ENCODE measurements around the gene SPIRE1. TPM values are rescaled to one million over a fixed set of nuclear protein-coding genes. Genes with fewer than 3 reads are reported as not detected.
"Not testable (repeated sequence)": the region's sequence is repeated elsewhere in the genome, so short reads cannot be mapped to it uniquely, and the experiment has no call there.

Gene SPIRE1
- total RNA-seq, 1 experiment from 2014 or later = 16.6 TPM

DNA sequence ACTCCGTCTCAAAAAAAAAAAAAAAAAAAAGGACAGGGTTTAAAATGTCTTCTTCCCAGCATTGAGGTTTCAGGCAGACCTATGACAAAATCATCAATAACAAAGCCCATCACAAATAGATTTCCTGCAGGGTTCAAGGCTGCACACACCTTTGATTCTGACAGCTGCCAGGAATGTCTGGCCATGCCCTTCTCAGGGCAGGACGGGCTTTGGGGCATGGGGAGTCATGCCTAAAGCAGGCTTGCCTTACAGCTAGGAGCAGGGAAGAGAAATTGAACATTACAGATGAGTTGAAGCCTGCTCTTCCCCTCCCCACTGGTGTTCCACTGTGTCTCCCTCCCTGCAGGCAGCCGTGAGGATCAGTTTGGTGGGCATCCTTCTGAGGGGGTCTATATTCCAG lies 246.5 kb downstream of the SPIRE1 start:
- no peak overlapping the region for H3K4me2 ChIP-seq (ENCODE audit: insufficient read depth, insufficient read length, low read length)
- no peaks in the 10 kb centered on the region for H3K9me3 ChIP-seq (ENCODE audit: control insufficient read depth, low read depth, low read length)
- H3K23ac ChIP-seq (ENCODE audit: insufficient read length, low read depth, low read length) = no peak overlapping the region
- H2AFZ ChIP-seq (ENCODE audit: low read length) = no peak overlapping the region
- Mint-ChIP-seq H3K9me3 (peaks cover 3% of the 10 kb centered on the region in 2 experiments; a peak in 3 of 5 replicates), H3K27ac (peak overlapping the region in 1 of 3 experiments; percentile 24; a peak in 1 of 7 replicates), H3K4me3 (no peak overlapping the region), H3K4me1 (peaks cover 27% of the 10 kb centered on the region in 2 experiments), H3K36me3 (ENCODE audit: insufficient read depth in 1 of 3, low read depth in 3 of 3) (peaks cover 0 to 4% (median 3%) of the 10 kb centered on the region in 3 experiments; a peak in 3 of 7 replicates), H3K27me3 (ENCODE audit: low read depth) (peaks cover 16% of the 10 kb centered on the region)
- H4K20me1 ChIP-seq (ENCODE audit: control insufficient read depth, insufficient read depth, insufficient read length) = no peaks in the 10 kb centered on the region
- DNase-seq = no peak
- no peak overlapping the region for H3K4ac ChIP-seq (ENCODE audit: low read depth, low read length)
- no peaks in the 10 kb centered on the region; the same call in 1 of the 2 replicates for H3K4me1 ChIP-seq (ENCODE audit: insufficient read depth, low read length)
- H4K5ac ChIP-seq (ENCODE audit: insufficient read length, low read depth, low read length) = no peak overlapping the region
- WGBS (ENCODE audit: extremely low coverage, insufficient read length, low lambda C conversion rate) = no CpG with 5 or more reads among the region's 3 CpGs
- H3K27ac ChIP-seq (ENCODE audit: insufficient read length, low read depth, low read length) = no peak overlapping the region
- H3K56ac ChIP-seq (ENCODE audit: insufficient read length, low read depth, low read length) = no peak overlapping the region
- H3K27me3 ChIP-seq (ENCODE audit: insufficient read depth, low read length) = no peaks in the 10 kb centered on the region; the same call in 1 of the 2 replicates
- no peak overlapping the region for H3K9ac ChIP-seq (ENCODE audit: extremely low read depth, insufficient read length, low read length)
- H3K79me1 ChIP-seq (ENCODE audit: insufficient read depth, low read depth, low read length, poor library complexity, severe bottlenecking) = no peaks in the 10 kb centered on the region
- H2BK15ac ChIP-seq (ENCODE audit: low read depth, low read length) = no peak overlapping the region
- no peak overlapping the region for H2BK12ac ChIP-seq (ENCODE audit: insufficient read length, low read depth, low read length)
- no peak overlapping the region for H4K91ac ChIP-seq (ENCODE audit: insufficient read length, low read depth, low read length)
- H2BK5ac ChIP-seq (ENCODE audit: insufficient read length, low read length) = no peak overlapping the region
- peaks cover 8% of the 10 kb centered on the region for H3K23me2 ChIP-seq (ENCODE audit: insufficient read length, low read depth, low read length, poor library complexity, severe bottlenecking)
- H2AK5ac ChIP-seq (ENCODE audit: insufficient read length, low read length) = peak overlapping the region; percentile 77
- H4K8ac ChIP-seq (replicated peaks; ENCODE audit: insufficient read length, low read depth, low read length) = no peak overlapping the region
- no peak overlapping the region for H3K14ac ChIP-seq (ENCODE audit: insufficient read depth, low read length)
- no peak overlapping the region for H3T11ph ChIP-seq (ENCODE audit: low read length)
- no peak overlapping the region for H2BK20ac ChIP-seq (ENCODE audit: low read depth, low read length, poor library complexity, severe bottlenecking)
- no peak overlapping the region for H2BK120ac ChIP-seq (ENCODE audit: low read depth, low read length, poor library complexity, severe bottlenecking)
- no peak for TF ChIP-seq CTCF (conservative IDR thresholded peaks at IDR 0.05)
- no peaks in the 10 kb centered on the region for H3K79me2 ChIP-seq (ENCODE audit: insufficient read depth, low read length)
- peak overlapping the region; percentile 53 for H3K18ac ChIP-seq (ENCODE audit: insufficient read length, low read depth, low read length)

DNA sequence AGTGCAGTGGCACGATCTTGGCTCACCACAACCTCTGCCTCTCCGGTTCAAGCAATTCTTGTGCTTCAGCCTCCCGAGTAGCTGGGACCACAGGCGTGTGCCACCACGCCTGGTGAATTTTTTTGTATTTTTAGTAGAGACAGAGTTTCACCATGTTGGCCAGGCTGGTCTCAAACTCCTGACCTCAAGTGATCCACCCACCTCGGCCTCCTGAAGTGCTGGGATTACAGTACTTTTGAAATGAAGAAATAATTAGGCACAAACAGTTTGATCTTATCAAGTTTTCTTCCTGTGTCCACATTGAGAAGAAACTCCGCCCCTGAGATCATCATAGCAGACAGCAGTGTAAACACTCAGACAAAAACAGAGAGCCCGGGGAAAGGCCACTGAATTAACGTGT lies 247.2 kb downstream of the SPIRE1 start:
- H2AK5ac ChIP-seq (ENCODE audit: insufficient read length, low read length); H3K79me2 ChIP-seq (ENCODE audit: insufficient read depth, low read length); H3K18ac ChIP-seq (ENCODE audit: insufficient read length, low read depth, low read length); H3K4me3 Mint-ChIP-seq; H3K27me3 ChIP-seq (ENCODE audit: insufficient read depth, low read length); H3T11ph ChIP-seq (ENCODE audit: low read length); H3K9me3 ChIP-seq (ENCODE audit: control insufficient read depth, low read depth, low read length); H2BK20ac ChIP-seq (ENCODE audit: low read depth, low read length, poor library complexity, severe bottlenecking); H3K27ac ChIP-seq (ENCODE audit: insufficient read length, low read depth, low read length); H3K79me1 ChIP-seq (ENCODE audit: insufficient read depth, low read depth, low read length, poor library complexity, severe bottlenecking); H3K4me1 ChIP-seq (ENCODE audit: insufficient read depth, low read length); H4K20me1 ChIP-seq (ENCODE audit: control insufficient read depth, insufficient read depth, insufficient read length); H3K9me3 Mint-ChIP-seq; H2AFZ ChIP-seq (ENCODE audit: low read length); H2BK12ac ChIP-seq (ENCODE audit: insufficient read length, low read depth, low read length); H3K36me3 Mint-ChIP-seq (ENCODE audit: insufficient read depth in 1 of 3, low read depth in 3 of 3); H4K5ac ChIP-seq (ENCODE audit: insufficient read length, low read depth, low read length); H3K4ac ChIP-seq (ENCODE audit: low read depth, low read length); H2BK5ac ChIP-seq (ENCODE audit: insufficient read length, low read length); H3K23me2 ChIP-seq (ENCODE audit: insufficient read length, low read depth, low read length, poor library complexity, severe bottlenecking); H3K56ac ChIP-seq (ENCODE audit: insufficient read length, low read depth, low read length); H4K91ac ChIP-seq (ENCODE audit: insufficient read length, low read depth, low read length); H3K27ac Mint-ChIP-seq; H3K4me2 ChIP-seq (ENCODE audit: insufficient read depth, insufficient read length, low read length); DNase-seq; H3K23ac ChIP-seq (ENCODE audit: insufficient read length, low read depth, low read length); H4K8ac ChIP-seq (replicated peaks; ENCODE audit: insufficient read length, low read depth, low read length); H3K14ac ChIP-seq (ENCODE audit: insufficient read depth, low read length); H3K9ac ChIP-seq (ENCODE audit: extremely low read depth, insufficient read length, low read length); H2BK120ac ChIP-seq (ENCODE audit: low read depth, low read length, poor library complexity, severe bottlenecking); H2BK15ac ChIP-seq (ENCODE audit: low read depth, low read length): not testable (repeated sequence)
- no CpG with 5 or more reads among the region's 9 CpGs for WGBS (ENCODE audit: extremely low coverage, insufficient read length, low lambda C conversion rate)
- Mint-ChIP-seq H3K4me1 (peaks cover 26 to 28% of the 10 kb centered on the region in 2 experiments), H3K27me3 (ENCODE audit: low read depth) (peaks cover 23% of the 10 kb centered on the region)

Measured in H9 (cell line).